Prostate gland (tissue), 2 donors: Measurements from ENCODE around the gene CTNNAL1. TPM values are rescaled to one million over a fixed set of nuclear protein-coding genes. Genes with fewer than 3 reads are reported as not detected.
A peak's percentile ranks its signal among the peaks of the same experiment; 100 is the strongest.

ENCODE experiments used
- DNase-seq: peaks from one replicate; pipeline ENCODE4 v3.0.0-alpha.2; 2019; ENCODE audit warnings: low spot score
- H3K27ac ChIP-seq, 2 donors: fragments of 200-600 bp; sonication (generic); 2 replicates each; pipeline ENCODE4 v1.5.1; 2017 to 2019
- H3K27me3 ChIP-seq: fragments of 200-600 bp; sonication (generic); replicated peaks from 2 replicates; pipeline ENCODE4 v1.5.1; 2019; ENCODE audit not compliant: insufficient read depth
- H3K36me3 ChIP-seq, 2 donors: fragments of 200-600 bp; sonication (generic); 1 replicate in 1 of 2; 2 replicates in 1 of 2; pipeline versions ENCODE4 v1.5.1 to v1.8.1; 2017 to 2019
- H3K4me1 ChIP-seq: fragments of 200-600 bp; sonication (generic); replicated peaks from 2 replicates; pipeline ENCODE4 v1.5.1; 2019
- H3K4me3 ChIP-seq, 2 donors: fragments of 200-600 bp; sonication (generic); 2 replicates each; pipeline ENCODE4 v1.5.1; 2017 to 2019
- H3K9me3 ChIP-seq: fragments of 200-600 bp; sonication (generic); 2 replicates; pipeline ENCODE4 v1.5.1; 2017
- POLR2A ChIP-seq: fragments of 450-650 bp; IDR thresholded peaks from one replicate; pipeline ENCODE4 v1.6.1; 2016; ENCODE audit warnings: antibody characterized with exemption, mild to moderate bottlenecking
- POLR2AphosphoS5 ChIP-seq: sonication (generic); formaldehyde crosslinking; IDR thresholded peaks from one replicate; pipeline ENCODE4 v1.6.1; 2017; ENCODE audit warnings: antibody characterized with exemption
- WGBS: methylation state at CpG from one replicate; pipeline ENCODE4 v1.1.5; 2018; 5-methylcytosine and 5-hydroxymethylcytosine counted together
- intact Hi-C: fragments of 100-400 bp; cut with DNase I; formaldehyde crosslinking; loops from one replicate; pipeline ENCODE4 v1.14.2; 2022
- total RNA-seq, 2 donors: library from RNA; depleted of rRNA; stranded (reverse); fragments of >200 nt; gene quantifications; one replicate each; pipeline ENCODE4 v1.1.0, GENCODE V29; 2016
- TF ChIP-seq, protein P1 (sequence below), 4 experiments: fragments of 200-600 bp in 2 of 4; fragments of 450-650 bp in 2 of 4; sonication (generic) in 2 of 4; IDR thresholded peaks; 1 replicate in 3 of 4; 2 replicates in 1 of 4; pipeline ENCODE4 v1.5.1; 2016 to 2019; ENCODE audit warnings: antibody characterized with exemption in 4 of 4, mild to moderate bottlenecking in 2 of 4, moderate library complexity in 2 of 4

Gene CTNNAL1
- total RNA-seq, 2 donors from 2014 or later = 20.2 to 74.6 TPM

DNA sequence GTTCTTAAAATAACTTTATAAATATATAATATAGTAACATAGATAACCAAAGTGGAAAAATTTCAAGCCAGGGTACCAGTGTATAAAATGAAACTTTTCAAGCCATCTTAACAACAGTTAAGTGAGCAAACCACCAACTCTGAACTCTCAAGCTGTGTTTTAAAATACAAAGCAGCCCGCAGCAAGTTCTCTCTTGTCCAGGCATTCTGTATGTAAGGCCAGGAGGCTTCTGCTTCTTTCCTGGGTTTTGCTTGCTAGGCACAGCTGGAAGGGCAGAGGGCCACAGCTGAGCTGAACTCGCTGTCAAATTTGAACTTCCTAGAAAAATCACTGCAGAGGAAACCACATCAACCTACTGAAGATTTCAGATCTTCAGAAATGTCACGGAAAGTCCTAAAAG lies 6.8 kb upstream of the CTNNAL1 start:
- WGBS = 50% methylated on average over 3 of the region's 3 CpGs
- Histone ChIP-seq H3K36me3 (no peaks in the 10 kb centered on the region), H3K4me3 (no peak overlapping the region), H3K4me1 (no peaks in the 10 kb centered on the region), H3K27me3 (no peaks in the 10 kb centered on the region), H3K9me3 (no peaks in the 10 kb centered on the region), H3K27ac (peak overlapping the region in 1 of 2 donors; percentile 30)
- TF ChIP-seq, protein P1, sequence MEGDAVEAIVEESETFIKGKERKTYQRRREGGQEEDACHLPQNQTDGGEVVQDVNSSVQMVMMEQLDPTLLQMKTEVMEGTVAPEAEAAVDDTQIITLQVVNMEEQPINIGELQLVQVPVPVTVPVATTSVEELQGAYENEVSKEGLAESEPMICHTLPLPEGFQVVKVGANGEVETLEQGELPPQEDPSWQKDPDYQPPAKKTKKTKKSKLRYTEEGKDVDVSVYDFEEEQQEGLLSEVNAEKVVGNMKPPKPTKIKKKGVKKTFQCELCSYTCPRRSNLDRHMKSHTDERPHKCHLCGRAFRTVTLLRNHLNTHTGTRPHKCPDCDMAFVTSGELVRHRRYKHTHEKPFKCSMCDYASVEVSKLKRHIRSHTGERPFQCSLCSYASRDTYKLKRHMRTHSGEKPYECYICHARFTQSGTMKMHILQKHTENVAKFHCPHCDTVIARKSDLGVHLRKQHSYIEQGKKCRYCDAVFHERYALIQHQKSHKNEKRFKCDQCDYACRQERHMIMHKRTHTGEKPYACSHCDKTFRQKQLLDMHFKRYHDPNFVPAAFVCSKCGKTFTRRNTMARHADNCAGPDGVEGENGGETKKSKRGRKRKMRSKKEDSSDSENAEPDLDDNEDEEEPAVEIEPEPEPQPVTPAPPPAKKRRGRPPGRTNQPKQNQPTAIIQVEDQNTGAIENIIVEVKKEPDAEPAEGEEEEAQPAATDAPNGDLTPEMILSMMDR (IDR thresholded peaks at IDR 0.05) = no peak
- TF ChIP-seq POLR2AphosphoS5 = no peak
- no peak for TF ChIP-seq POLR2A
- intact Hi-C loops = no loop called here
- DNase-seq = no peak

DNA sequence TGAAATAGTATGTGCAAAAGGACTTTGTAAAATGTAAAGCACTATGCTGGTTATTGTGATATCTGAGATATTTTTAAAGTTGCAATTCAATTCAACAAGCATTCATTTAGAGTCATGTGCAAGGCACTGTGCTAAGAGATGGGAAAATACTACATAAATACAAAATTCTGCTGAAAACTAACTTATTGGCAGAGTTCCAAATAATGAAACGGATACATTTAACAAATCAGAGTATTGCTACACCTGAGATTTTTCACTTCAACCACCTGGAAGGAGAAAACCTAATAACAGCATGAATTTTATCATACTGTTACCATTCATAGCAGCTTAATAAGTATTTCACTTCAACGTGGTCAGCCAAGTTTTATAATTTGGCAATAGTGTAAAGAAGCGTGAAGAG lies 6.1 kb upstream of the CTNNAL1 start:
- no peaks in the 10 kb centered on the region for H3K4me1 ChIP-seq
- 51% methylated on average over 3 of the region's 3 CpGs for WGBS
- H3K9me3 ChIP-seq = no peaks in the 10 kb centered on the region
- no peaks in the 10 kb centered on the region for H3K27me3 ChIP-seq
- no peak for DNase-seq
- H3K36me3 ChIP-seq = no peaks in the 10 kb centered on the region
- H3K4me3 ChIP-seq = no peak overlapping the region
- intact Hi-C loops = loop anchor here (10.0 kb wide), 1 partner anchor 85 kb away; the partner anchor contains the start of genes ABITRAM and ELP1
- TF ChIP-seq POLR2A (no peak), POLR2AphosphoS5 (no peak)
- TF ChIP-seq, protein P1 (IDR thresholded peaks at IDR 0.05) = no peak
- peak overlapping the region in 1 of 2 donors; percentile 30 for H3K27ac ChIP-seq

DNA sequence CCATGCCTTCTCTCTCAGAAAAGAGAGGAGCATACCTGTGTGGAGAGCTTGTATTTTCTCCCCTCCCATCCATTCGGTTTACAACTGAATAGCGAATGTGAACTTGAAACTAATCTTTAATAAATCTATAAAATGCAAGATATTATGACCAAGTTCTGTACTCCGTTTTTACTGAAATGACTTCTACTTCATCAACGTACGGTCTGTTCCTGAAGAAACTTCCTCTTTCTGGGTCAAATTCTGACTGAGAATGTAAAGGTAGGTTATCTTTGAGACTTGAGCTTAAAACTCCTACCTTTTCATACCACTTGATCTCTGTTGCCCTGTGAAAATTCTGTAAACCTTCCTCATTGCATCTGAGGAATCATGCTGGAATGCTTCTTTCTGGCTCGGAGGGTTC lies 4.2 kb upstream of the CTNNAL1 start:
- intact Hi-C loops = loop anchor here (10.0 kb wide), 1 partner anchor 83 kb away; the partner anchor contains the start of genes ABITRAM and ELP1
- 82% methylated on average over 6 of the region's 6 CpGs for WGBS
- no peak for TF ChIP-seq POLR2AphosphoS5
- no peak for TF ChIP-seq POLR2A
- TF ChIP-seq, protein P1 (IDR thresholded peaks at IDR 0.05) = no peak
- no peaks in the 10 kb centered on the region for H3K36me3 ChIP-seq
- H3K4me1 ChIP-seq = no peaks in the 10 kb centered on the region
- no peak overlapping the region for H3K4me3 ChIP-seq
- H3K9me3 ChIP-seq = no peaks in the 10 kb centered on the region
- no peaks in the 10 kb centered on the region for H3K27me3 ChIP-seq
- no peak overlapping the region for H3K27ac ChIP-seq
- no peak for DNase-seq

DNA sequence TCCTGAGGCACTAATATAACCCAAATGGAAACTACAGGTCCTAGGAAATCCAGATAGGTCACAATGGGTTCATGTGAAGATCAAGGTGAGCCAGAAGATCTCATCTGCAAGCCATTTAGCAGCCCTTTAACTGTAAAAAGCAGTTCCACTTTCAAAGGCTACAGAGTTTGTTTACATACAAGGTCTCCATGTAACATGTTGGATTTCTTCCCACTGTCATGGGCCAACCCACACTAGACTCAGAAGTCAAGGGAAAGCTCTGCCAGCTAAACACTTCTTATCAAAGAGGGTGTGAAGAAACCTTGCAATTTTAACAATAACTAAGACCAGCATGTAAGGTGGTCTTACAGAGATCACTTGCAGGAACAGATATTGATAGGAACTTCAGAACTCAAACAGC lies 3.8 kb upstream of the CTNNAL1 start:
- Histone ChIP-seq H3K4me1 (no peaks in the 10 kb centered on the region), H3K4me3 (no peak overlapping the region), H3K27me3 (no peaks in the 10 kb centered on the region), H3K36me3 (no peaks in the 10 kb centered on the region), H3K9me3 (no peaks in the 10 kb centered on the region), H3K27ac (no peak overlapping the region)
- no peak for DNase-seq
- intact Hi-C loops = loop anchor here (10.0 kb wide), 1 partner anchor 82 kb away; the partner anchor contains the start of genes ABITRAM and ELP1
- TF ChIP-seq, protein P1 (IDR thresholded peaks at IDR 0.05) = no peak
- TF ChIP-seq POLR2AphosphoS5 (no peak), POLR2A (no peak)

DNA sequence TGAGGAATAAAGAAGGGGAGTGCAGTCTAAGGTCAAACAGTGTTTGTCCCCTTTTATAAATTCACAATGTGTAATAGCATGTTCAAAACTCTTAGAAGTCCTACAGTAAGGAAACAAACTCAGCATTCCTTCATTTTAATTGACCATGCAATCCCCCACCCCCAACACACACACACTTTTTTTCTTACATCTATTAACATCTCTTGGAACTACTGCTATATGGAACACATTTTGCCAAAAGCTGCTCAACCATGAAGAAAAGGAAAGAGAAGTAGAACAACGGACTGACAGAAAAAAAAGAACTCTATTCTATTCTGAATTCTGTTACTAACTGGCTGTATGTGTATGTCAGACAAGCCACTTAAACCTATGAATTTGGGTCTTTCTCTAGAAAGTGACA lies 2.8 kb upstream of the CTNNAL1 start:
- H3K27ac ChIP-seq = no peak overlapping the region
- no peaks in the 10 kb centered on the region for H3K4me1 ChIP-seq
- H3K36me3 ChIP-seq = no peaks in the 10 kb centered on the region
- H3K27me3 ChIP-seq = no peaks in the 10 kb centered on the region
- TF ChIP-seq, protein P1 (IDR thresholded peaks at IDR 0.05) = no peak
- no peak for TF ChIP-seq POLR2AphosphoS5
- TF ChIP-seq POLR2A = no peak
- H3K4me3 ChIP-seq = no peak overlapping the region
- no peaks in the 10 kb centered on the region for H3K9me3 ChIP-seq
- no peak for DNase-seq
- intact Hi-C loops = loop anchor here (10.0 kb wide), 1 partner anchor 81 kb away; the partner anchor contains the start of genes ABITRAM and ELP1
- 46% methylated on average over 1 of the region's 1 CpG for WGBS
